Lower lobe of right lung (tissue), 2 donors: ENCODE results near the gene NPHS1. TPM values are rescaled to one million over a fixed set of nuclear protein-coding genes. Genes with fewer than 3 reads are reported as not detected.

Experiments used
- ATAC-seq, 2 donors: fragments of 200-7000 bp; cut with Tn5 transposase; one replicate each; pipeline ENCODE4 v1.9.1; 2020 to 2022; ENCODE audit warnings: mild to moderate bottlenecking in 2 of 2, moderate library complexity in 2 of 2
- DNase-seq: peaks from one replicate; pipeline ENCODE4 v3.0.0-alpha.2; 2020
- H3K27ac ChIP-seq: fragments of 200-600 bp; one replicate; pipeline ENCODE4 v1.8.0; 2022
- H3K27me3 ChIP-seq: fragments of 200-600 bp; one replicate; pipeline ENCODE4 v1.8.0; 2022; ENCODE audit warnings: low read depth
- H3K36me3 ChIP-seq: fragments of 200-600 bp; one replicate; pipeline ENCODE4 v1.8.0; 2022; ENCODE audit warnings: mild to moderate bottlenecking
- H3K4me1 ChIP-seq: fragments of 200-600 bp; one replicate; pipeline ENCODE4 v1.8.0; 2022
- H3K4me3 ChIP-seq: fragments of 200-600 bp; one replicate; pipeline ENCODE4 v1.8.0; 2022; ENCODE audit warnings: mild to moderate bottlenecking
- H3K9me3 ChIP-seq: fragments of 200-600 bp; one replicate; pipeline ENCODE4 v1.8.0; 2022
- intact Hi-C: fragments of 100-400 bp; cut with DNase I; formaldehyde crosslinking; loops from one replicate; pipeline ENCODE4 v1.11.0; 2022
- total RNA-seq: library from RNA; stranded (reverse); fragmentation: NEBNext Ultra II Directional; extraction: Animal tissue kit (Norgen Biotek cat#: 25700); gene quantifications from one replicate; pipeline ENCODE4 v1.2.1, GENCODE V29; 2021
- TF ChIP-seq, protein P1 (sequence below): fragments of 200-600 bp; IDR thresholded peaks from one replicate; pipeline ENCODE4 v1.8.0; 2022; ENCODE audit warnings: antibody characterized with exemption, mild to moderate bottlenecking
- donor health status: DM: no; HTN: yes; CAD: no; lungs with severe emphysema.

The NPHS1 gene
- total RNA-seq, 1 donor from 2014 or later: not detected

- Histone ChIP-seq H3K27ac (no peak overlapping the region), H3K27me3 (peaks cover 18% of the 10 kb centered on the region), H3K4me1 (no peaks in the 10 kb centered on the region), H3K9me3 (no peaks in the 10 kb centered on the region), H3K4me3 (no peak overlapping the region), H3K36me3 (no peaks in the 10 kb centered on the region)
- intact Hi-C loops: no loop called here
- no peak for ATAC-seq
- DNase-seq: no peak
- TF ChIP-seq, protein P1, sequence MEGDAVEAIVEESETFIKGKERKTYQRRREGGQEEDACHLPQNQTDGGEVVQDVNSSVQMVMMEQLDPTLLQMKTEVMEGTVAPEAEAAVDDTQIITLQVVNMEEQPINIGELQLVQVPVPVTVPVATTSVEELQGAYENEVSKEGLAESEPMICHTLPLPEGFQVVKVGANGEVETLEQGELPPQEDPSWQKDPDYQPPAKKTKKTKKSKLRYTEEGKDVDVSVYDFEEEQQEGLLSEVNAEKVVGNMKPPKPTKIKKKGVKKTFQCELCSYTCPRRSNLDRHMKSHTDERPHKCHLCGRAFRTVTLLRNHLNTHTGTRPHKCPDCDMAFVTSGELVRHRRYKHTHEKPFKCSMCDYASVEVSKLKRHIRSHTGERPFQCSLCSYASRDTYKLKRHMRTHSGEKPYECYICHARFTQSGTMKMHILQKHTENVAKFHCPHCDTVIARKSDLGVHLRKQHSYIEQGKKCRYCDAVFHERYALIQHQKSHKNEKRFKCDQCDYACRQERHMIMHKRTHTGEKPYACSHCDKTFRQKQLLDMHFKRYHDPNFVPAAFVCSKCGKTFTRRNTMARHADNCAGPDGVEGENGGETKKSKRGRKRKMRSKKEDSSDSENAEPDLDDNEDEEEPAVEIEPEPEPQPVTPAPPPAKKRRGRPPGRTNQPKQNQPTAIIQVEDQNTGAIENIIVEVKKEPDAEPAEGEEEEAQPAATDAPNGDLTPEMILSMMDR: no peak
Measured at GRCh38 chr19:35824150-35824549, 28.2 kb downstream of the NPHS1 start.

GRCh38 chr19:35822579-35822978 is 29.7 kb downstream of the NPHS1 start:
- no peaks in the 10 kb centered on the region for H3K36me3 ChIP-seq
- ATAC-seq: peak in 1 of 2 donors; percentile 25
- H3K27ac ChIP-seq: no peak overlapping the region
- TF ChIP-seq, protein P1: no peak
- H3K27me3 ChIP-seq: peaks cover 26% of the 10 kb centered on the region
- no peak for DNase-seq
- intact Hi-C loops: no loop called here
- no peaks in the 10 kb centered on the region for H3K9me3 ChIP-seq
- no peaks in the 10 kb centered on the region for H3K4me1 ChIP-seq
- H3K4me3 ChIP-seq: no peak overlapping the region

DNA sequence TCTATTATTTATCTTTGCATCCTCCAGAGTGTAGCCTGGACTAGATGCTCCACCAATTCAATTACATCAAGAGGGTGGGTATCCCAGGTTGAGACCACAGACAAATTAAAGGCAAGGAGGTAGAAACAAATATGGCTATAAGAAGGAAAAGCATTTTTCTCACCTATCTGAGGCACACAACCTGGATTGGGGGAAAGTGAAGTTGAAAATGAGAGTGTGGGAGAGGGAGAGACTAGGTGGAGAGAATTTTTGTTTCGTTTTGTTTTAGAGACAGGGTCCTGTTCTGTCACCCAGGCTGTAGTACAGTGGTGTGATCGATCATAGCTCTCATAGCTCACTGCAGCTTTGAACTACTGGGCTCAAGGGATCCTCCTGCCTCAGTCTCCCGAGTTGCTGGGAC is 33.9 kb downstream of the NPHS1 start:
- Histone ChIP-seq H3K27me3 (peaks cover 22% of the 10 kb centered on the region), H3K4me3 (no peak overlapping the region), H3K9me3 (no peaks in the 10 kb centered on the region), H3K4me1 (no peaks in the 10 kb centered on the region), H3K27ac (no peak overlapping the region), H3K36me3 (no peaks in the 10 kb centered on the region)
- ATAC-seq (no peak), DNase-seq (no peak)
- intact Hi-C loops: no loop called here
- TF ChIP-seq, protein P1: no peak

GRCh38 chr19:35816846-35817245 is 35.5 kb downstream of the NPHS1 start:
- H3K9me3 ChIP-seq: no peaks in the 10 kb centered on the region
- H3K36me3 ChIP-seq: no peaks in the 10 kb centered on the region
- no peak overlapping the region for H3K4me3 ChIP-seq
- TF ChIP-seq, protein P1: no peak
- H3K27ac ChIP-seq: no peak overlapping the region
- no peak for ATAC-seq
- DNase-seq: no peak
- H3K4me1 ChIP-seq: no peaks in the 10 kb centered on the region
- intact Hi-C loops: no loop called here
- H3K27me3 ChIP-seq: peaks cover 25% of the 10 kb centered on the region

GRCh38 chr19:35816262-35816661 is 36.0 kb downstream of the NPHS1 start:
- intact Hi-C loops: no loop called here
- Histone ChIP-seq H3K27me3 (peaks cover 23% of the 10 kb centered on the region), H3K36me3 (no peaks in the 10 kb centered on the region), H3K4me1 (no peaks in the 10 kb centered on the region), H3K27ac (no peak overlapping the region), H3K9me3 (no peaks in the 10 kb centered on the region), H3K4me3 (no peak overlapping the region)
- ATAC-seq: no peak
- DNase-seq: no peak
- TF ChIP-seq, protein P1: no peak
